ENCODE measurements around the gene CHST8. TPM values are rescaled to one million over a fixed set of nuclear protein-coding genes. Genes with fewer than 3 reads are reported as not detected.

The CHST8 gene
- total RNA-seq, 6 experiments from 2014 or later = not detected

GRCh38 chr19:33681081-33681680 lies 59.4 kb downstream of the CHST8 start:
- Mint-ChIP-seq H3K4me1 (ENCODE audit: low read depth) (no peaks in the 10 kb centered on the region), H3K9me3 (peaks cover 52% of the 10 kb centered on the region), H3K27ac (no peak overlapping the region), H3K36me3 (ENCODE audit: low read depth) (no peaks in the 10 kb centered on the region; the same call in 1 of the 2 replicates), H3K4me3 (no peak overlapping the region), H3K27me3 (ENCODE audit: insufficient read depth) (peaks cover 2% of the 10 kb centered on the region)
- DNase-seq = no peak
- TF ChIP-seq CTCF (IDR thresholded peaks at IDR 0.05) = no peak

DNA sequence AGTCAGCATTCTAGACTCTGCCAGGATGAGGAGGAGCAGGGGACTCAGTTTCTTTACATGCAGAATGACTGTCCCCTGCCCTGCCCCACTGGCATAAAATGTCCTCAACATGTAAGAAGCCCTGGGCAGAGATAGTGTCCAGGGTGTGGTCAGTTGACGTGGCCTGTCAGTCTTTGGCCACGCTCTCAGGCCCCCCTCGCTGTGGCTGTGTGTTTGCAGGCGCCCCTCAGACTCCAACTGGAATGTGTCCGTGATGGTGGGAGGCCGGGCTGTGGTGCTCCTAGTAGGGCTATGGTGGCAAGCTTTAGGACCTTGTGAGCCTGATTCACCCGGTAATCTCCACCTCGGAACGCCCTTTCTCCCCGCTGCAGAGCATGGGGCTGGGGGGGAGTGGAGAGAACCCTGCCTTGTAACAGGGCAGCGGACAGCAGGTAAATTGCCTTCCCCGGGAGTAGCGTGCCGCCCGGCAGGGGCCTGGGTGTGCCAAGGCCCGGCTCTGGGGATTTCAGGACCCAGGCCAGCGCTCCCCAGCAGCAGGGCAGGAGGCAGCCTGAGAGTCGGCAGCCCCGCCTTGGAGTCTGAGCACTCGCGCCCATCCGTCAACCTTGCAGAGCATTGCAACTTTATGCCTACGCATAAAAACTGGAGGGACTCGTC lies 62.3 kb downstream of the CHST8 start:
- Mint-ChIP-seq H3K27me3 (ENCODE audit: insufficient read depth) (peaks cover 4% of the 10 kb centered on the region), H3K9me3 (peaks cover 48% of the 10 kb centered on the region), H3K36me3 (ENCODE audit: low read depth) (no peaks in the 10 kb centered on the region), H3K4me3 (no peak overlapping the region), H3K4me1 (ENCODE audit: low read depth) (no peaks in the 10 kb centered on the region), H3K27ac (no peak overlapping the region)
- DNase-seq = peak; percentile 10
- TF ChIP-seq CTCF (IDR thresholded peaks at IDR 0.05) = no peak

DNA sequence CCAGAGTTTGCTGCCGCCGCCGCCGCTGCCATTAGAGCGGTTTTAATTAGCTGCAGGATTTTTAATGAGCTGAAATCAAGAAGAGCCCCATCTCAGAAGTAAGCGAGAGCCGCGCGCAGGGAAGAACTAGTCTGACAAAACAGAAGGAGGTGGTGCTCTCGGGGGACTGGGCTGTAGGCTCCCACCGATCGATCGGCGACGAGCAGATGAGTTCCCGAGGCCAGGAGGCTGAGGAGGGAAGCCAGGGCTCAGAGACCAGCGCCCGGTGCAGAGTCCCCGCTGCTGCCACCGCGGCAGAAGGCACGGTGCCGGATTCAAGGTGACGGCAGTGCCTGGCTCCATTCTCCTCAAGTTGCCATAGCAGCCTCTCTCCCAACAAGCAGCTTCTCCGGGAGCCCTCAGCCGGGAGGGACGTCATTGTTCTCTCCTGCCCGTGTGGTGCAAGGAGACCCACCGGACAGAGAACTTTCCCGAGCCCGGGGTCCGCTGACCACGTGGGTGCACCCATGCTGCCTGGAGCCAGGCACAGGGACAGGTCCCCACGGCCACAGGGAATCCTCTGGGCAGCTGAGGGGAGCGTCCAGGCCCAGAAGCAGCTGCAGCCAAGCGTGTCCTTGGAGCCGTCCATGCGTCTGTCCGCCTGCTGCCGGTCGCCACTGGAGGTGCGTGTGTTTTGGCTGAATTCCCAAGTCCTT lies 62.9 kb downstream of the CHST8 start:
- peaks cover 42% of the 10 kb centered on the region for H3K9me3 Mint-ChIP-seq
- H3K4me3 Mint-ChIP-seq = no peak overlapping the region
- H3K27me3 Mint-ChIP-seq (ENCODE audit: insufficient read depth) = peaks cover 4% of the 10 kb centered on the region; the same call in 1 of the 2 replicates

GRCh38 chr19:33685541-33685940 lies 63.8 kb downstream of the CHST8 start:
- Mint-ChIP-seq H3K27me3 (ENCODE audit: insufficient read depth) (peaks cover 4% of the 10 kb centered on the region; the same call in 1 of the 2 replicates), H3K27ac (no peak overlapping the region), H3K36me3 (ENCODE audit: low read depth) (no peaks in the 10 kb centered on the region), H3K4me1 (ENCODE audit: low read depth) (no peaks in the 10 kb centered on the region), H3K4me3 (no peak overlapping the region), H3K9me3 (peaks cover 46% of the 10 kb centered on the region)
- TF ChIP-seq CTCF (IDR thresholded peaks at IDR 0.05) = no peak
- no peak for DNase-seq

More for the DNA sequence above, 62.9 kb downstream of the CHST8 start:
- Mint-ChIP-seq H3K36me3 (ENCODE audit: low read depth) (no peaks in the 10 kb centered on the region), H3K4me1 (ENCODE audit: low read depth) (no peaks in the 10 kb centered on the region), H3K27ac (no peak overlapping the region)
- no peak for DNase-seq
- no peak for TF ChIP-seq CTCF (IDR thresholded peaks at IDR 0.05)

DNA sequence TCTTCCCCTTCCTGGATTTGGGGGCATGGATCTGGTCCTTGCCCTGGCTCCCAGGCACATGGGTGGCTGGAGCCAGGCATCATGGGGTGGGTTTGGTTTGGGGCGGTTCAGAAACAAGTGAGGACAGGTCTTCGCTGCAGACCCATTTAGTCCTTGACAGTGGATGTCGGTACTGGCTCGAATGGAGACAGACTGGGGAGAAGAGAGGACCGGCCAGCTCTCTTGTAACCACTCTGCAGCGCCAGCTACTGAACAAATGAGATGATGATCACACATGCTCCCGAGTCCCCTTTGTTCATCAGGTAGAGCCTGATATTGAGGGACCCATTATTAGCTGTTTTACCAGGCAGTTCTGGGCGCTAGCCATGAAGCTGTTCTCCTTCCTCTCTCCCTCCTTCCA lies 64.5 kb downstream of the CHST8 start:
- no peaks in the 10 kb centered on the region for H3K36me3 Mint-ChIP-seq (ENCODE audit: low read depth)
- no peak overlapping the region for H3K4me3 Mint-ChIP-seq
- TF ChIP-seq CTCF (IDR thresholded peaks at IDR 0.05) = no peak
- no peaks in the 10 kb centered on the region for H3K4me1 Mint-ChIP-seq (ENCODE audit: low read depth)
- DNase-seq = no peak
- peaks cover 46% of the 10 kb centered on the region for H3K9me3 Mint-ChIP-seq
- no peak overlapping the region for H3K27ac Mint-ChIP-seq
- peaks cover 4% of the 10 kb centered on the region for H3K27me3 Mint-ChIP-seq (ENCODE audit: insufficient read depth)
